SIG-M5 treated with dmso at 0.1 percent for 504 hours (cell line): Measurements from ENCODE around the gene RNH1.

Experiments used
- DNase-seq: peaks from one replicate; lab custom pipeline; 2025; ENCODE audit not compliant: unreplicated experiment; lab: John Stamatoyannopoulos, UW

The RNH1 gene

DNA sequence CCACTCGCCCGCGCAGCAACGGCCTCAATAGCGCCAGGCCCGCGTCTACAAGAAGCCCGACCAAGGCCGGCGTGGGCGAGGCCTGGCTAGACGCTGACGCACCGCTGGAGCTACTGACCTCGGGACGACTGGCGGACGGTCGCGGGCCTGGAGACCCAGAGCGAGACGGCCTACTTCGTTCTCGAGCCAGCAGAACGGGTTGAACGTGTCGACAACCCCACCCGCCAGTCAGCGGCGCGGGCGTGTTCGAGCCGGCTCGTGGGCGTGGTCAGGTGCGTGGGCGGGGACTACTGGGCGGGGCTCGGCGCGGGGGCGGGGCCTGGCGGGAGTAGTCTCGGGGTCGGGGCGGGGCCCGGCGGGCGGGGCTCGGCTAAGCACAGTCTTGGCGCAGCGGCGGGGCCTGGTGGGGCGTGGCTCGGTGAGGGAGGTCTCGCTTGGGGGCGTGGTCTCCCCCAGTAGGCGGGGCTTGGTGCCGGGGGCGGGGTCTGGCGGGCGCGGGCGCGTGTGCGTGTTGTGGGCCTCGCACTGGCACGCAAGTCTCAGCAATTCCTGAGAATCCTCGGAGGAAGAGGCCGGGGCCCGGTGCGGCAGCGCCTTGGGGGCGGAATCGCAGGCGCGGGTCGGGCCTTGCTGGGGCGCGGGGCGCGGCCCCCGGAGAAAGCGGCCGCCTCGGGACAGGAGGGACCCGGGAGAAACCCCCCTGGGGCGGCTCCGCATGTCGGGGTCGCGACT lies at the start of gene RNH1:
Gene RNH1, minus strand, starts transcription at position 248 of the 732 bp plus-strand sequence. CDS start 5,080 bp downstream, outside the sequence.
- peak; percentile 77 for DNase-seq

- DNase-seq = no peak
These were observed 49.0 kb upstream of the RNH1 start for GRCh38 chr11:555780-556661.

- no peak for DNase-seq
These were observed 48.3 kb upstream of the RNH1 start for GRCh38 chr11:555227-555779.

DNA sequence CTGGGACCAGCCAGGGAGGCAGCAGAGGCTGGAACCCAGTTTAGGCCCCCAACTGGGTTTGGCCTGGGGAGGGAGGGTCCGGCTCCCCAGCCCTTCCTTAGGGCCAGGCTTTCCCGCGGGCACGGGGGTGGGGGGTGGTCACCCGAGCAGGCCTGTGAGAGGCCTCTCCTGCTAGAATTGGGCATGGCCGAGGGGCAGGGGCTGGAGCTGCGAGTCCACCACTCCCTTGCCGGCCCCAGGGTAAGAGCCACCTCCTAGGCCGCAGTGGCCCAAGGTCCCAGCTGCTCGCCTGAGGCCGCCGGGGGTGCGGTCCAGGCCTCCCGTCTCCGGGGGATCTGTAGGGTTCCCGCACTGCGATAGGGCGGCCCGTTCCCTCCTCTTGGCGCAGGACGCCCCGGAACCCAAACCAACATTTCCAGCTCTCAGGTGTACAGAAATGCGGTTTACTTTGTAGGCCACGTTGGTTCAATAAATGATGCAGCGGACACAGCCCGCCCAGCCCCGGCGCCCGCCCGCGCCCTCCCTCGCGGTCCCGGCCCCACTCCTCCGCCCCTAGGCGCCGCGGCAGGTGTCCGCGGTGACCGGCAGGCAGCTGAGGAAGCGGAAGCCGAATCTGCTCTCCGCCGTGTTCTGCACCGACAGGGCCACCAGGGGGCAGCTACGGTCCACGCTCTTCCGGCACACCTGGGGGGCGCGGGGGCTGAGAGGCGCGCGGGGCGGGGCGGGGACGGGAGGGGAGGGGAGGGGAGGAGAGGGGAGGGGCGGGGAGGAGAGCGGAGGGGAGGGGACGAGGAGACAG lies 47.6 kb upstream of the RNH1 start:
- peak; percentile 44 for DNase-seq

DNA sequence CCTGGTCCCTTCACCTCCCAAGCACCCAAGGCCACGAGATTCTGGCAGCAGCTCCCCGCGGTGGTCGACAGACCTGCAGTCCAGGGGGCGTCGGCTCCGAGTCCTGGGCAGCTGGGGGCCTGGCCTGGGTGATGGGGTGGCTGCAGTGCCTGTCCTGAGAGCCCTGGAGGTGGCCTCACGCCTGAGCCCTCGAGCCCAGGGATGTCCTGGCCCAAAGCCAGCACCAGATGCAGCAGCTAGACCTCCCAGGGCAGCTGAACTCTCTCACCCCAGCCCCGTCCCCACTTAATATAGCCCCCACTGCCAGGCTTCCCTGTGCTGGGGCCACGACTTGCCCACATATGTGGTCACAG lies 46.9 kb upstream of the RNH1 start:
- DNase-seq = no peak

DNA sequence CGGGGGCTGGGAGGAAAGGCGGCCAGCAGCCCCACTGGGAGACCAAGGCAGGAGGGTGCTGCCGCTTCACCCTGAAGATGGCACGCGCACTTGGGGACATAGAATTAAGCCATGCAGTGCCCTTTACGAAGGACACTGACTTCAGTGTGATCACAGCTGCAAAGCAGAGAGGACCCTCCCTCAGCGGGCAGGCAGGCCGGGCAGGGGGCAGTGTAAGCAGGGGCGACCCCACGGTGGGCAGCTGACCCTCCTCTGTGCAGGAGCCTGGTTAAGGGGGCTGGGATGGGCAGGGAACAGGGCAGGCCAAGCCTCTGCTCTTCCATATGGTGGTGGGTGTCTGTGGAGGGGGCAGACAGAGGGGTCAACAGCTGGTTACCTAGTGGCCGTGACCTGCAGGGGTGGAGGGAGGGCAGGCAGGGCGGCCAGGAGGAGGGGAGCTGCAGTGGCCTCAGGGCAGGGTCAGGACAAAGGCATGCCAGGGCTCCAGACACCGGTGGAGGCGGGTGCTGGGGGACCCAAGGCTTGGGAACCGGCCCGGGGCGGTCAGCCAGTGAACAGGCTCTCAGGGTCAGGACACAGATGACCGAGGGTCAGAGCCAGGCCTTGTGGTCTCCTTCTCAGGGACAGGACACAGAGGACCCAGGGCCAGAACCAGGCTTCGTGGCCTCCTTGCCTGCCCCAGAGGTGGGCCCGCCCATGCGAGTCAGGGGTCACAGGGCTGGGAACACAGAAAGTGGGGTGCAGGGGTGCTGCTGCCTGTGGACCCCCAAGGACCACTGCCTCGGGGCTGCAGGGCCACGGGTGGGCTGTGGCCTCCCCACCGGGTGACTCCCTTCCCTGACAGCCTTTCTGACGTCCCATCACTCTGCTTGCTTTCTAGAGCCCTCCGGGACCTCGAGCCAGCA lies 46.3 kb upstream of the RNH1 start:
- DNase-seq = no peak

DNA sequence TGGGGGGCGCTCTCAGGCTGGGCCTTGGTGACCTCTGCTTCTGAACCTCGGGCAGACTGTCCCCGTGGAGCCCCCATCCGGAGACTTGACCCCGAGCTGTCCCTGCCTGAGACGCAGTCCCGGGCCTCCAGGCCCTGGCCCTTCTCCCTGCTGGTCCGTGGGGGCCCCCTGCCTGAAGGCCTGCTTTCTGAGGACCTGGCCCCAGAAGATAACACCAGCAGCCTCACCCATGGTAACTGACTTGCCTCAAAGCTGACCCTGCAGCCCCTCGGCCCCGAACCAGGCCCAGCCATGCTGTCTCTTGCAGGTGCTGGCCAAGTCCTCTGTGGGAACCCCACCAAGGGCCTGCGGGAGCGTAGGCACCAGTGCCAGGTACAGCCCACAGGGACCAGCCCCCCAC lies 44.6 kb upstream of the RNH1 start:
- no peak for DNase-seq

- no peak for DNase-seq
These were observed 44.1 kb upstream of the RNH1 start for GRCh38 chr11:551131-551530.

DNA sequence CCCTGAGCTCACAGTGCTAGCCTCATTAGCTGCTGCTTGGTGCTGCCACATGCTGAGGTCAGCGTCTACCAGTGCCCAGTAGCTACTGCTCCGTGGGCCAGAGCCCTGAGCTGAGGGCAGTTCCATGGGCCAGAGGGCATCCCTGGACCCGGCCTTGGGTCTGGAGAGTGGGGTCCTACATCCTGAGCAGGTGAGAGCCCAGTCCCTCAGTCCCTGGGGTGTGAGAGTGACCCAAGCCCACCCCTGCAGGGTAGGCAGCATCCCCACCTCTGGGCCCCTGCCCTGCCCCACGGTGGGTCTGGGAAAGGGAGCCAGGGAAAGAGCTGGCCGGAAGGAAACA lies 43.7 kb upstream of the RNH1 start:
- no peak for DNase-seq

GRCh38 chr11:550021-550745 lies 43.1 kb upstream of the RNH1 start:
- no peak for DNase-seq

DNA sequence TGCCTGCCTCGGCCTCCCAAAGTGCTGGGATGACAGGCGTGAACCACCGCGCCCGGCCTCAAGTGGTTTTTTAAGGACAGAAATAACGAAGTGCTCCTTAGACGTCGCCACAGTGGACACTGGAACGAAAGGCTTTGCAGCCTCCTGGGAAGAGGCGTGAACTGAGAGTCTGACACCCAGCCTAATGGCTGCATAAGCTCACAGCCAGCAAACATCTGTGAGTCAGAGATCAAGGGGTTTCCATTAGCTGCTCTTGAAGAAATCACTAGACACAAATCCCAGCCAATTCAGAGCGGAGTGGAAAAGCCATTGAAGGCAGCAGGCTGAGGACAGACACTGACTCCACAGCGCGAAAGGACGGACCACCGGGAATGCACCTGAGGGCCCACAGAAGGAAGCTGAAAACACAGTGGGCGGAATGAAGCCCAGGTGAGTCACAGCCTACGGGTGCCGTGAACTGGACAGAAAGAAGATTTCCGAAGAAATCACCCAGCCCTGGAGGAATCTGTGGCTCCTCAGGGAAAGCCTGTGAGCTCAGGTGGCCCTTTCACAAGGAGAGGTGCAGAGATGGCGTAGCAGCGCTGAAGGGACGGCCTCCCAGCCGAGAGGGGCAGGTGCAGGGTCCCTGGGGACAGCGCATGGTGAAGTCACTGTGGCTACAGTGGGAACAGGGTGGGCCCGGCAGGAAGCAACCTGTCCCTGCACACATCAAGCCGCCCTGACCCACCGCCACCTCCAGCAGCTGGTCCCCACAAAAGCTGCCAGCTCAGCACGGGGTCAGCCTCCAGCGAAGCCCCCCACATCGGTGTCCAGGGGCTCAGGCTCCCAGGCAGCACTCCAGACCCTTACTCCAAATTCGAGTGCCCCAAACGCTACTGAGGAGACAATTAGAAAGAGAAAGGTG lies 41.9 kb upstream of the RNH1 start:
- no peak for DNase-seq

DNA sequence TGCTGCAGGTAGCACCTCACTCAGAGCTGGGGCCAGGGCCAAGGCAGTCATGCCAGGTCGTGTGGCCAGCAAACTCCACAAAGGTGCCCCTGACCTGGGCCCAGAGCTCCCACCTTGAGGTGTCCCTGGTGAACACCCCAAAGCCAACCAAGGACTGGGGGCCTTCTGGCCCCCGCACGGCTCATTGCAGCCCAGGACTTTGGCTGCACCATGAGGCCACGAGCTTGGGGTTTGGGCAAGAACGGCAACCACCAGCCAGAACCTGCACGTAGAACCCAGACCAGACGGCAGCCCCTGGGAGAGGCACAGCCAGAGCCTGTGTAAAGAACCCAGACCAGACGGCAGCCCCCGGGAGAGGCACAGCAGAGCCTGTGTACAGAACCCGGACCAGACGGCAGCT lies 38.1 kb upstream of the RNH1 start:
- no peak for DNase-seq

DNA sequence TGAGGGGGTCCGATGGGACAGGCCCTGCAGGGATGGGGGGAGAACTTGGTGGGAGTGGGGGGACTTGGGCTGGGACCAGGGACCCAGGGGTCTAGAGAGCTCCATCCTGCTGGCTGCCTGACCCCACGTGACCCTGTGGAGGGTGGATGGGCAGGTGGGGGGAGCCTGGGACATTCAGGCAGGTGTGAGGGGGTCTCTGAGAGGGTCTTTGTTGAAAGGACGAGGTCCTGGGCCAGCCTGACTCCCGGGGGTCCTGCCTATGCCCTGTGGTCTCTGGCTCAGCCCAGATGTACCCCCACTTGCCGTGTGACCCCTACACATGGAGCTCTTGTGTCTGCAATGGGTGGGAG lies 37.8 kb upstream of the RNH1 start:
- no peak for DNase-seq

- DNase-seq = no peak
These were observed 34.4 kb upstream of the RNH1 start for GRCh38 chr11:541433-541885.

GRCh38 chr11:540583-541432 lies 33.8 kb upstream of the RNH1 start:
- no peak for DNase-seq

DNA sequence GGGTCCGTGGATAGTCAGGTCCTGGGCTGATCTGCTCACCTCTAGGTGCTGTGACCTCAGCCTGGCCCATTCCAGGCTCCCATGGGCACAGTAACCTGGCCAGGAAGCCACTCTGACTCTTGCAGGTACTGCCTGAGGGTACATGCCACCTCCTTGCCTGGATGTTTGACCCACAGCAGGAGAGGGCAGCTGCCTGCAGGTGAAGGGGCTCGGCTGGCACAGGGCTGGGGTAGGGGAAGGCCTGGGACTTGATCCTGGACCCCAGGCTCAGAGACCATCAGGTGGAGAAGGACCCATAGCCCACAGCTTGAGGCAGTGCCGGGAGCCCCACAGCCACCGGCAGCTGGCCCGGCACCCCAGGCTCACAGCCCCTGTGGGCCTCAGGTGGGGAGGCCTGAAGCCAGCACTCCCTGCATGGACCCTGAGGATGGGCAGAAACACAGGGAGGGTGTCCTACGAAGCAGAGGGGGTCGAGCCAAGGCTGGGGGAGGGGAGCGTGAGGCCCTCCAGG lies 33.0 kb upstream of the RNH1 start:
- DNase-seq = no peak

GRCh38 chr11:538431-539051 lies 31.5 kb upstream of the RNH1 start:
- no peak for DNase-seq
